Measurements from ENCODE around the gene NCBP2. TPM values are rescaled to one million over a fixed set of nuclear protein-coding genes. Genes with fewer than 3 reads are reported as not detected.

NCBP2 gene
- total and polyA plus RNA-seq, 8 donors: 15.4 to 52.5 (median 40.6) TPM

DNA sequence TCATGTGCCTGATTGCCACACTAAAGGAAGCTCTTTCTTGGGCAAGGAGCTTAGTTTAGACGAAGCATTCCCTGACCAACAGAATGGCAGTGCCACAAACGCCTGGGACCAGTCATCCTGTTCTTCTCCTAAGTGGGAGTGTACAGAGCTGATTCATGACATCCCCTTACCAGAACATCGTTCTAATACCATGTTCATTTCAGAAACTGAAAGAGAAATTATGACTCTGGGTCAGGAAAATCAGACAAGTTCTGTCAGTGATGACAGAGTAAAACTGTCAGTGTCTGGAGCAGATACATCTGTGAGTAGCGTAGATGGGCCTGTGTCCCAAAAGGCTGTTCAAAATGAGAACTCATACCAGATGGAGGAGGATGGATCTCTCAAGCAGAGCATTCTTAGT, 56.2 kb downstream of the NCBP2 start:
- TF ChIP-seq POLR2A (IDR thresholded peaks at IDR 0.05): no peak
- TF ChIP-seq, protein P1, sequence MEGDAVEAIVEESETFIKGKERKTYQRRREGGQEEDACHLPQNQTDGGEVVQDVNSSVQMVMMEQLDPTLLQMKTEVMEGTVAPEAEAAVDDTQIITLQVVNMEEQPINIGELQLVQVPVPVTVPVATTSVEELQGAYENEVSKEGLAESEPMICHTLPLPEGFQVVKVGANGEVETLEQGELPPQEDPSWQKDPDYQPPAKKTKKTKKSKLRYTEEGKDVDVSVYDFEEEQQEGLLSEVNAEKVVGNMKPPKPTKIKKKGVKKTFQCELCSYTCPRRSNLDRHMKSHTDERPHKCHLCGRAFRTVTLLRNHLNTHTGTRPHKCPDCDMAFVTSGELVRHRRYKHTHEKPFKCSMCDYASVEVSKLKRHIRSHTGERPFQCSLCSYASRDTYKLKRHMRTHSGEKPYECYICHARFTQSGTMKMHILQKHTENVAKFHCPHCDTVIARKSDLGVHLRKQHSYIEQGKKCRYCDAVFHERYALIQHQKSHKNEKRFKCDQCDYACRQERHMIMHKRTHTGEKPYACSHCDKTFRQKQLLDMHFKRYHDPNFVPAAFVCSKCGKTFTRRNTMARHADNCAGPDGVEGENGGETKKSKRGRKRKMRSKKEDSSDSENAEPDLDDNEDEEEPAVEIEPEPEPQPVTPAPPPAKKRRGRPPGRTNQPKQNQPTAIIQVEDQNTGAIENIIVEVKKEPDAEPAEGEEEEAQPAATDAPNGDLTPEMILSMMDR (IDR thresholded peaks at IDR 0.05): no peak
- no peak for TF ChIP-seq EP300 (IDR thresholded peaks at IDR 0.05)
- TF ChIP-seq POLR2AphosphoS5 (IDR thresholded peaks at IDR 0.05): no peak
- Histone ChIP-seq H3K27me3 (no peaks in the 10 kb centered on the region), H3K4me1 (peaks cover 0 to 42% (median 0%) of the 10 kb centered on the region in 4 donors), H3K9me3 (no peaks in the 10 kb centered on the region), H3K27ac (no peak overlapping the region), H3K4me3 (no peak overlapping the region), H3K36me3 (peaks cover 0 to 51% (median 40%) of the 10 kb centered on the region in 4 donors)
- 46 to 71% (median 66%) methylated on average over 4 of the region's 4 CpGs for WGBS, 5 donors
- intact Hi-C loops (cut with DNase I; ENCODE audit: low total_unique reads): no loop called here
- DNase-seq: peak in 1 of 2 donors; percentile 2

Other genes with a start within 250 kb of the NCBP2 start
- 1 to 10 TPM in 1 of 5 donors, under 1 TPM in 1, not detected in 3; 0.18 to 1.8 TPM for gene CEP19, start 230.3 kb downstream of the NCBP2 start, total RNA-seq
- gene CEP19, start 230.3 kb downstream of the NCBP2 start, polyA plus RNA-seq: 1 to 10 TPM in 2 of 3 donors, under 1 TPM in 1; 0.63 to 3.1 (median 2.7) TPM
- gene PIGX, start 230.2 kb downstream of the NCBP2 start, total RNA-seq: 10 to 100 TPM in 4 of 5 donors, 1 to 10 TPM in 1; 4.6 to 60.8 (median 27.5) TPM
- gene PIGX, start 230.2 kb downstream of the NCBP2 start, polyA plus RNA-seq: 10 to 100 TPM in 2 of 3 donors, 1 to 10 TPM in 1; 7.6 to 11.3 (median 10.3) TPM
- gene PAK2, start 202.7 kb downstream of the NCBP2 start, total RNA-seq: 10 to 100 TPM; 11.1 to 88.7 (median 42.4) TPM
- 10 to 100 TPM; 13.5 to 17.6 (median 16.1) TPM for gene PAK2, start 202.7 kb downstream of the NCBP2 start, polyA plus RNA-seq
- gene SENP5, start 74.6 kb downstream of the NCBP2 start, total RNA-seq: 100 to 1,000 TPM in 1 of 5 donors, 10 to 100 TPM in 4; 37.4 to 115 (median 46.9) TPM
- 1 to 10 TPM; 5.2 to 5.6 (median 5.5) TPM for gene SENP5, start 74.6 kb downstream of the NCBP2 start, polyA plus RNA-seq
- 100 to 1,000 TPM in 1 of 5 donors, 10 to 100 TPM in 1, 1 to 10 TPM in 3; 1.2 to 125 (median 9.2) TPM for gene PIGZ, start 26.3 kb upstream of the NCBP2 start, total RNA-seq
- gene PIGZ, start 26.3 kb upstream of the NCBP2 start, polyA plus RNA-seq: 1 to 10 TPM; 3.0 to 5.6 (median 4.1) TPM
- gene MELTF, start 87.3 kb upstream of the NCBP2 start, total RNA-seq: 1 to 10 TPM in 3 of 5 donors, under 1 TPM in 2; 0.45 to 4.4 (median 3.5) TPM
- gene MELTF, start 87.3 kb upstream of the NCBP2 start, polyA plus RNA-seq: 1 to 10 TPM in 2 of 3 donors, under 1 TPM in 1; 0.76 to 1.8 (median 1.3) TPM